NCI-H2227 (cell line): ENCODE results near the gene AKR1B15.
"Not testable (repeated sequence)": the region's sequence is repeated elsewhere in the genome, so short reads cannot be mapped to it uniquely, and the experiment has no call there.

Source experiments
- DNase-seq: peaks from one replicate; lab custom pipeline; 2025; ENCODE audit not compliant: unreplicated experiment; lab: John Stamatoyannopoulos, UW

AKR1B15 gene

GRCh38 chr7:134532180-134532953 lies 16.5 kb upstream of the AKR1B15 start:
- DNase-seq: no peak

- no peak for DNase-seq
Observed at GRCh38 chr7:134532954-134533218, 16.0 kb upstream of the AKR1B15 start.

GRCh38 chr7:134533288-134533771 lies 15.6 kb upstream of the AKR1B15 start:
- no peak for DNase-seq

- no peak for DNase-seq
Observed at GRCh38 chr7:134534633-134535032, 14.3 kb upstream of the AKR1B15 start.

- DNase-seq: no peak
Observed at GRCh38 chr7:134535272-134535918, 13.5 kb upstream of the AKR1B15 start.

GRCh38 chr7:134535919-134536299 lies 13.0 kb upstream of the AKR1B15 start:
- DNase-seq: no peak

- not testable (repeated sequence) for DNase-seq
Observed at GRCh38 chr7:134536558-134536957, 12.4 kb upstream of the AKR1B15 start.

- DNase-seq: not testable (repeated sequence)
Observed at GRCh38 chr7:134537273-134537781, 11.6 kb upstream of the AKR1B15 start.

GRCh38 chr7:134539380-134540004 lies 9.4 kb upstream of the AKR1B15 start:
- no peak for DNase-seq

- DNase-seq: not testable (repeated sequence)
Observed at GRCh38 chr7:134541501-134542194, 7.3 kb upstream of the AKR1B15 start.

- DNase-seq: no peak
Observed at GRCh38 chr7:134542195-134542771, 6.6 kb upstream of the AKR1B15 start.

- DNase-seq: no peak
Observed at GRCh38 chr7:134545380-134545779, 3.5 kb upstream of the AKR1B15 start.

GRCh38 chr7:134545918-134546317 lies 3.0 kb upstream of the AKR1B15 start:
- DNase-seq: no peak

- no peak for DNase-seq
Observed at GRCh38 chr7:134546955-134547354, 2.0 kb upstream of the AKR1B15 start.

- peak; percentile 63 for DNase-seq
Observed at GRCh38 chr7:134547397-134548054, 1.4 kb upstream of the AKR1B15 start.

- no peak for DNase-seq
Observed at GRCh38 chr7:134549366-134549765, 456 bp downstream of the AKR1B15 start.

- no peak for DNase-seq
Observed at GRCh38 chr7:134552105-134552504, 3.2 kb downstream of the AKR1B15 start.

- DNase-seq: no peak
Observed at GRCh38 chr7:134553976-134554375, 5.1 kb downstream of the AKR1B15 start.

- no peak for DNase-seq
Observed at GRCh38 chr7:134554417-134554966, 5.6 kb downstream of the AKR1B15 start.

GRCh38 chr7:134557391-134557790 lies 8.5 kb downstream of the AKR1B15 start:
- DNase-seq: no peak
